Fibroblast of pulmonary artery (primary cell): ENCODE measurements around the gene CCL18.
"Not testable (repeated sequence)": the region's sequence is repeated elsewhere in the genome, so short reads cannot be mapped to it uniquely, and the experiment has no call there.

ENCODE experiments used
- DNase-seq: peaks from one replicate; pipeline ENCODE4 v3.0.0-alpha.2; 2010; ENCODE audit warnings: low read depth
- H3K4me3 ChIP-seq: replicated peaks from 2 replicates; pipeline ENCODE4 v1.5.1; 2011; ENCODE audit warnings: low read depth, mild to moderate bottlenecking, control low read depth, low read length, moderate library complexity
- CTCF ChIP-seq: IDR thresholded peaks from 2 replicates; pipeline ENCODE4 v1.5.1; 2011; ENCODE audit warnings: mild to moderate bottlenecking, control low read depth, low read length, inconsistent platforms; ENCODE audit errors: missing control alignments

Gene CCL18

GRCh38 chr17:36106493-36106835, 42.4 kb downstream of the CCL18 start:
- DNase-seq: no peak
- no peak overlapping the region for H3K4me3 ChIP-seq
- no peak for TF ChIP-seq CTCF

GRCh38 chr17:36107660-36108059, 43.6 kb downstream of the CCL18 start:
- no peak for DNase-seq
- no peak for TF ChIP-seq CTCF
- H3K4me3 ChIP-seq: no peak overlapping the region

- not testable (repeated sequence) for H3K4me3 ChIP-seq, DNase-seq
Measured at GRCh38 chr17:36108265-36108664, 44.2 kb downstream of the CCL18 start.

GRCh38 chr17:36111068-36111490, 47.0 kb downstream of the CCL18 start:
- DNase-seq: no peak
- no peak overlapping the region for H3K4me3 ChIP-seq
- TF ChIP-seq CTCF: no peak

- H3K4me3 ChIP-seq: no peak overlapping the region
- no peak for TF ChIP-seq CTCF
- DNase-seq: no peak
Measured at GRCh38 chr17:36112572-36112971, 48.5 kb downstream of the CCL18 start.

GRCh38 chr17:36113131-36113530, 49.1 kb downstream of the CCL18 start:
- not testable (repeated sequence) for DNase-seq

GRCh38 chr17:36114971-36115648, 51.0 kb downstream of the CCL18 start:
- DNase-seq, H3K4me3 ChIP-seq: not testable (repeated sequence)

More at GRCh38 chr17:36113131-36113530, 49.1 kb downstream of the CCL18 start:
- H3K4me3 ChIP-seq: not testable (repeated sequence)

GRCh38 chr17:36115649-36115977, 51.5 kb downstream of the CCL18 start:
- H3K4me3 ChIP-seq, DNase-seq: not testable (repeated sequence)

- no peak overlapping the region for H3K4me3 ChIP-seq
- DNase-seq: no peak
- TF ChIP-seq CTCF: no peak
Measured at GRCh38 chr17:36117505-36118382, 53.7 kb downstream of the CCL18 start.
